Measurements from ENCODE around the gene TIMM29.
"Not testable (repeated sequence)": the region's sequence is repeated elsewhere in the genome, so short reads cannot be mapped to it uniquely, and the experiment has no call there.

The TIMM29 gene

GRCh38 chr19:10935371-10936059 lies 6.9 kb downstream of the TIMM29 start:
- ATAC-seq: no peak

DNA sequence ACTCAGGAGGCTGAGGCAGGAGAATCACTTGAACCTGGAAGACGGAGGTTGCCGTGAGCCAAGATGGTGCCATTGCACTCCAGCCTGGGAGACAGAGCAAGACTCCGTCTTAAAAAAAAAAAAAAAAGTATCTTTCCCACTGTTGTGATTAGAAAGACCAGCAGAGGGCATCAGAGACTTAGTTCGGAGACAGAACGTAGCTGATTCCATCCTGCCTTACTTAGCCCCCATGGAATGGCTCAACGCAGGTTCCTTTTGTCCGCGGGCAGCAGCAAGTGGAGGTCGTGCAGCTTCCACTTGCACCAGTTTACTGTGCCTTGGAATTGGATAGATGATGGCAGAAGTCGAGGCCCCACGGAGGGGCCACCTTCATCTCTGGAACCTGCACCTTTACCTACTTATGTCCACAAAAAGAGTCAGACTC lies 8.1 kb downstream of the TIMM29 start:
- ATAC-seq: peak; percentile 92

More at GRCh38 chr19:10935371-10936059, 6.9 kb downstream of the TIMM29 start:
- TF ChIP-seq ESRRG (CRISPR knock-in tag; IDR thresholded peaks at IDR 0.05): no peak
- no peak for TF ChIP-seq ZFP3 (CRISPR knock-in tag; IDR thresholded peaks at IDR 0.05)
- no peak for TF ChIP-seq PPARA (CRISPR knock-in tag; IDR thresholded peaks at IDR 0.05; ENCODE audit: borderline replicate concordance)
- no peak for TF ChIP-seq ZFP30 (CRISPR knock-in tag; IDR thresholded peaks at IDR 0.05)
- TF ChIP-seq ISL1 (CRISPR knock-in tag; IDR thresholded peaks at IDR 0.05): no peak
- no peak for TF ChIP-seq GLIS3 (CRISPR knock-in tag; IDR thresholded peaks at IDR 0.05)
- TF ChIP-seq ZNF565 (CRISPR knock-in tag; conservative IDR thresholded peaks at IDR 0.05; ENCODE audit: low read depth): no peak
- TF ChIP-seq CSDC2 (CRISPR knock-in tag; IDR thresholded peaks at IDR 0.05): no peak
- TF ChIP-seq RARB (CRISPR knock-in tag; IDR thresholded peaks at IDR 0.05): no peak
- no peak for TF ChIP-seq OSR1 (CRISPR knock-in tag; IDR thresholded peaks at IDR 0.05)
- no peak for TF ChIP-seq TOX (CRISPR knock-in tag; IDR thresholded peaks at IDR 0.05; ENCODE audit: borderline replicate concordance)

DNA sequence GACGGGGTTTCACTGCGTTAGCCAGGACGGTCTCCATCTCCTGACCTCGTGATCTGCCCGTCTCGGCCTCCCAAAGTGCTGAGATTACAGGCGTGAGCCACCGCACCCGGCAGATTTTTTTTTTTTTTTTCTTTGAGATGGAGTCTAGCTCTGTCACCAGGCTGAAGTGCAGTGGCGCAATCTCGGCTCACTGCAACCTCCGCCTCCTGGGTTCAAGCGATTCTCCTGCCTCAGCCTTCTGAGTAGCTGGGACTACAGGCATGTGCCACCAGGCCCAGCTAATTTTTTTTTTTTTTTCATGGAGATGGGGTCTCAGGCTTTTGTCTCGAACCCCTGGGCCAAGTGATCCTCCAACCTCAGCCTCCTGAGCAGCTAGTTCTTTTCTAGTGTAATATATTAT lies 13.0 kb downstream of the TIMM29 start:
- not testable (repeated sequence) for ATAC-seq

More for the DNA sequence above, 8.1 kb downstream of the TIMM29 start:
- no peak for TF ChIP-seq BACH2 (CRISPR knock-in tag; IDR thresholded peaks at IDR 0.05; ENCODE audit: borderline replicate concordance)
- TF ChIP-seq ZC3H10 (CRISPR knock-in tag; IDR thresholded peaks at IDR 0.05): no peak
- TF ChIP-seq, protein P1, sequence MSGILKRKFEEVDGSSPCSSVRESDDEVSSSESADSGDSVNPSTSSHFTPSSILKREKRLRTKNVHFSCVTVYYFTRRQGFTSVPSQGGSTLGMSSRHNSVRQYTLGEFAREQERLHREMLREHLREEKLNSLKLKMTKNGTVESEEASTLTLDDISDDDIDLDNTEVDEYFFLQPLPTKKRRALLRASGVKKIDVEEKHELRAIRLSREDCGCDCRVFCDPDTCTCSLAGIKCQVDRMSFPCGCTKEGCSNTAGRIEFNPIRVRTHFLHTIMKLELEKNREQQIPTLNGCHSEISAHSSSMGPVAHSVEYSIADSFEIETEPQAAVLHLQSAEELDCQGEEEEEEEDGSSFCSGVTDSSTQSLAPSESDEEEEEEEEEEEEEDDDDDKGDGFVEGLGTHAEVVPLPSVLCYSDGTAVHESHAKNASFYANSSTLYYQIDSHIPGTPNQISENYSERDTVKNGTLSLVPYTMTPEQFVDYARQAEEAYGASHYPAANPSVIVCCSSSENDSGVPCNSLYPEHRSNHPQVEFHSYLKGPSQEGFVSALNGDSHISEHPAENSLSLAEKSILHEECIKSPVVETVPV (CRISPR knock-in tag; IDR thresholded peaks at IDR 0.05): no peak
- no peak for TF ChIP-seq ESRRG (CRISPR knock-in tag; IDR thresholded peaks at IDR 0.05)

DNA sequence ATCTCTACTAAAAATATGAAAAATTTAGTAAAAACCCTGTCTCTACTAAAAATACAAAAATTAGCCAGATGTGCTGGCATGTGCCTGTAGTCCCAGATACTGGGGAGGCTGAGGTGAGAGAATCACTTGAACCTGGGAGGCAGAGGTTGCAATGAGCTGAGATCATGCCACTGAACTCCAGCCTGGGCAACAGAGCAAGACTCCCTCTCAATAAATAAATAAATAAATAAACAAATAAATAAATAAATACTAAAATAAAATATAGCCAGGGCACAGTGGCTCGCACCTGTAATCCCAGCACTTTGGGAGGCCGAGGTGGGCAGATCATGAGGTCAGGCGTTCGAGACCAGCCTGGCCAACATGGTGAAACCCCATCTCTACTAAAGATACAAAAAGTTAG lies 14.8 kb downstream of the TIMM29 start:
- not testable (repeated sequence) for ATAC-seq

- ATAC-seq: no peak
- TF ChIP-seq TCF4 (CRISPR knock-in tag; IDR thresholded peaks at IDR 0.05; ENCODE audit: borderline replicate concordance) (no peak), PPARA (CRISPR knock-in tag; IDR thresholded peaks at IDR 0.05; ENCODE audit: borderline replicate concordance) (no peak), OSR1 (CRISPR knock-in tag; IDR thresholded peaks at IDR 0.05) (no peak), TOX (CRISPR knock-in tag; IDR thresholded peaks at IDR 0.05; ENCODE audit: borderline replicate concordance) (no peak), ZFP30 (CRISPR knock-in tag; IDR thresholded peaks at IDR 0.05) (no peak)
Observed at GRCh38 chr19:10945264-10945663, 16.7 kb downstream of the TIMM29 start.

DNA sequence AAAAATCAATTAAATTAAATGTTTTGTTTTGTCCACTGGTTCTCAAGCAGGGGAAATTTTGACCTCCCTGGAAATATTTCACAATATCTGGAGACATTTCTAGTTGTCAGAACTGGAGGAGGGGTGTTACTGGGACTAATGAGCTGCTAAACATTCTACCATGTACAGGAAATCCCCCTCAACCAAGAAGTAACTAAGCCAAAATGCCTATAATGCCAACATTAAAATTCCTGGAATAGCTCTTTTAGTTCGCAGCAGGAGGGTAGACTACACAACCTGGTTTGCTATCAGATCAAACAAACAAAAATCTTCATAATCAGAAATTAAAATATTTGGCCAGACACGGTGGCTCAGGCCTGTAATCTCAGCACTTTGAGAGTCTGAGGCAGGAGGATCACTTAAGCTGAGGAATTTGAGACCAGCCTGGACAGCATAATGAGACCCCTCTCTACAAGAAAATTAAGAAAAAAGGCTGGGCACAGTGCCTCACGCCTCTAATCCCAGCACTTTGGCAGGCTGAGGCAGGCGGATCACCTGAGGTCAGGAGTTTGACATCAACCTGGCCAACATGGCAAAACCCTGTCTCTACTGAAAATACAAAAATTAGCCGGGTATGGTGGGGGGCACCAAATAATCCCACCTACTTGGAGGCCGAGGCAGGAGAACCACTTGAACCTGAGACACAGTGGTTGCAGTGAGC lies 18.5 kb downstream of the TIMM29 start:
- peak; percentile 49 for ATAC-seq
- TF ChIP-seq TSHZ2 (CRISPR knock-in tag; IDR thresholded peaks at IDR 0.05): no peak
- no peak for TF ChIP-seq ZNF8 (CRISPR knock-in tag; IDR thresholded peaks at IDR 0.05)
- no peak for TF ChIP-seq BACH2 (CRISPR knock-in tag; IDR thresholded peaks at IDR 0.05; ENCODE audit: borderline replicate concordance)
- no peak for TF ChIP-seq POU6F1 (CRISPR knock-in tag; IDR thresholded peaks at IDR 0.05; ENCODE audit: borderline replicate concordance, low read depth)
- TF ChIP-seq SNAI2 (CRISPR knock-in tag; IDR thresholded peaks at IDR 0.05): no peak
- TF ChIP-seq OSR1 (CRISPR knock-in tag; IDR thresholded peaks at IDR 0.05): no peak
- no peak for TF ChIP-seq ZC3H10 (CRISPR knock-in tag; IDR thresholded peaks at IDR 0.05)
- TF ChIP-seq, protein P2, sequence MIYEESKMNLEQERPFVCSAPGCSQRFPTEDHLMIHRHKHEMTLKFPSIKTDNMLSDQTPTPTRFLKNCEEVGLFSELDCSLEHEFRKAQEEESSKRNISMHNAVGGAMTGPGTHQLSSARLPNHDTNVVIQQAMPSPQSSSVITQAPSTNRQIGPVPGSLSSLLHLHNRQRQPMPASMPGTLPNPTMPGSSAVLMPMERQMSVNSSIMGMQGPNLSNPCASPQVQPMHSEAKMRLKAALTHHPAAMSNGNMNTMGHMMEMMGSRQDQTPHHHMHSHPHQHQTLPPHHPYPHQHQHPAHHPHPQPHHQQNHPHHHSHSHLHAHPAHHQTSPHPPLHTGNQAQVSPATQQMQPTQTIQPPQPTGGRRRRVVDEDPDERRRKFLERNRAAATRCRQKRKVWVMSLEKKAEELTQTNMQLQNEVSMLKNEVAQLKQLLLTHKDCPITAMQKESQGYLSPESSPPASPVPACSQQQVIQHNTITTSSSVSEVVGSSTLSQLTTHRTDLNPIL (CRISPR knock-in tag; IDR thresholded peaks at IDR 0.05; ENCODE audit: low read depth): 0 out of 2 replicates have a peak, but pooled peaks have one; percentile 14
- no peak for TF ChIP-seq ZNF70 (CRISPR knock-in tag; IDR thresholded peaks at IDR 0.05)
- no peak for TF ChIP-seq RARB (CRISPR knock-in tag; IDR thresholded peaks at IDR 0.05)
- no peak for TF ChIP-seq PATZ1 (CRISPR knock-in tag; IDR thresholded peaks at IDR 0.05; ENCODE audit: borderline replicate concordance)
- TF ChIP-seq ESRRG (CRISPR knock-in tag; IDR thresholded peaks at IDR 0.05): no peak
- TF ChIP-seq CSDC2 (CRISPR knock-in tag; IDR thresholded peaks at IDR 0.05): no peak
- TF ChIP-seq ISL1 (CRISPR knock-in tag; IDR thresholded peaks at IDR 0.05): peak; percentile 85
